ENCODE data around the gene SLC4A8. TPM values are rescaled to one million over a fixed set of nuclear protein-coding genes. Genes with fewer than 3 reads are reported as not detected.

SLC4A8 gene
- total RNA-seq, 1 donor from 2014 or later = 21.2 TPM

DNA sequence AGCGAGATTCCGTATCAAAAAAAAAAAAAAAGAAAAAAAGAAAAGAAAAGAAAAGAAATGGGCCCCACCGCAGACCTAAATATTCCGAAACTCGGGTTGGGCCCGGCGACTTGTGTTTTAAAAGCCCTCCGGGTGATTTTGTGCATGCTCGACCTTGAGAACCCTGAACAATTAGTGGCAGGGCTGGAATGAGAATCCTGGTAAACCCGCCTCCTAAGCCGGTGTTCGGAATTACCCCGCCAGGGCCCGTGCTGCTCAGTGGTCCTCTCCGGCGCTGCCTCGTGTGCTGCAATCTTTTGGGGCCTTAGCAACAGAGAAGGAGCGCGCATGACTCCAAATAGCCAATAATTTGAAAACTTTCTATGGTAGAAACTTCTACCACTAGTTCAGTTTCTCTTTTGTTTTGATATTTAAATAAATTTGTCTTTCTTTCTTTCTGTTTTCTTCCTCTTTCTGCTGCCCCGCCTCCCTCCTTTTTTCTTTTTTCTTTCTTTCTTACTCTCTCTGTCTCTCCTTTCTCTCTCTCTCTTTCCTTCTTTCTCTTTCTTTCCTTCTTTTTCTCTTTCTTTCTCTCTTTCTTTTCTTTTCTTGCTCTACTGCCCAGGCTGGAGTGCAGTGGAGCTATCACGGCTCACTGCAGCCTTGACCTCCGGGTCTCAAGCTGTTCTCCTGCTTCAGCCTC, 31.9 kb upstream of the SLC4A8 start:
- DNase-seq (ENCODE audit: low spot score in 2 of 2, unreplicated experiment in 2 of 2) = peak in 1 of 2 experiments; percentile 49
- peaks cover 53% of the 10 kb centered on the region for H3K4me1 Mint-ChIP-seq
- TF ChIP-seq, protein P1, sequence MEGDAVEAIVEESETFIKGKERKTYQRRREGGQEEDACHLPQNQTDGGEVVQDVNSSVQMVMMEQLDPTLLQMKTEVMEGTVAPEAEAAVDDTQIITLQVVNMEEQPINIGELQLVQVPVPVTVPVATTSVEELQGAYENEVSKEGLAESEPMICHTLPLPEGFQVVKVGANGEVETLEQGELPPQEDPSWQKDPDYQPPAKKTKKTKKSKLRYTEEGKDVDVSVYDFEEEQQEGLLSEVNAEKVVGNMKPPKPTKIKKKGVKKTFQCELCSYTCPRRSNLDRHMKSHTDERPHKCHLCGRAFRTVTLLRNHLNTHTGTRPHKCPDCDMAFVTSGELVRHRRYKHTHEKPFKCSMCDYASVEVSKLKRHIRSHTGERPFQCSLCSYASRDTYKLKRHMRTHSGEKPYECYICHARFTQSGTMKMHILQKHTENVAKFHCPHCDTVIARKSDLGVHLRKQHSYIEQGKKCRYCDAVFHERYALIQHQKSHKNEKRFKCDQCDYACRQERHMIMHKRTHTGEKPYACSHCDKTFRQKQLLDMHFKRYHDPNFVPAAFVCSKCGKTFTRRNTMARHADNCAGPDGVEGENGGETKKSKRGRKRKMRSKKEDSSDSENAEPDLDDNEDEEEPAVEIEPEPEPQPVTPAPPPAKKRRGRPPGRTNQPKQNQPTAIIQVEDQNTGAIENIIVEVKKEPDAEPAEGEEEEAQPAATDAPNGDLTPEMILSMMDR (IDR thresholded peaks at IDR 0.05; ENCODE audit: unreplicated experiment) = no peak
- no peaks in the 10 kb centered on the region for H3K36me3 Mint-ChIP-seq
- peak overlapping the region; percentile 77 for H3K4me3 Mint-ChIP-seq
- no peaks in the 10 kb centered on the region for H3K9me3 Mint-ChIP-seq
- H3K27me3 Mint-ChIP-seq (ENCODE audit: low read depth) = peaks cover 31% of the 10 kb centered on the region
- peak overlapping the region; percentile 81 for H3K27ac Mint-ChIP-seq

DNA sequence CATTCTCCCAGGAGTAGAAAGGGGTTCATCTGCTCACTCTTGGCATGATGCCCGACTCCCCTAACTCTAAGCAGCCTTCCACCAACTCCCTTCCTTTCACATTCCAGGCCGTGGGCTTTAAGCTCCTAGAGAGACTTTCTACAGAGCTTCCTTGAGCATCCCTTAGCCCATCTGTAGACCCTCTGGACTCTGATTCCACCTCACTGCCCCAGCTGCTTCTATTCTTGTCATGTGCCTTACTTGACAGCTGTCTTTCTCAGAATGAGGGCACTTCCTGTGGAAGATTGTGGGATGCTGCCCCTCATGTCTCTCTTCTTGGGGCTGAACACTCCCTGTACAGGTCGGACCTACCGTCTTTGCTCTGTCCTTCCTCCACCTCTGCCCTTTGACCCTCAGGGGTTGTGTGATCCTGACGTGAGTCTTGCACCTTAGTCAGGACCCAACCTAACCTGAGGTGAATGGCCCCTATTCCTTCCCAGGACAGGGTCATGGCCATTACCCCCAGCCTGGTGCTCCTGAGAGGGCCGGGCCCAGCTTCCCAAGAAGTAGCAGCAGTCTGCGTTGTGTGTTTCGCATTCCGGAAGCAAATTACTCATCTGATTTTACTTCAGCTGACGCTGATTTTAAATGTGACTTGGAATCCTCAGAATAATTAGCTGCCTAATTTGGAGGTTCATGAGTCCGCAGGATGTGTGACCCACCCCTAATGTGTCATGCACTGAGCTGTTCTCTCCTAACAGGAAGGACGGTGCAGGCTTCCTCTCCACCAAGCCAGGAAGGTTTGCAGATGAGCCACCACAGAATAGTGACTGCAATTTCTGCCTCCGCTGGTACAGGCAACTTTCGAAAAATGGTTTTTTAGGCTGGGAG, 30.7 kb upstream of the SLC4A8 start:
- no peak for DNase-seq (ENCODE audit: low spot score in 2 of 2, unreplicated experiment in 2 of 2)
- TF ChIP-seq, protein P1 (IDR thresholded peaks at IDR 0.05; ENCODE audit: unreplicated experiment) = no peak
- H3K27me3 Mint-ChIP-seq (ENCODE audit: low read depth) = peaks cover 31% of the 10 kb centered on the region
- H3K36me3 Mint-ChIP-seq = no peaks in the 10 kb centered on the region
- H3K27ac Mint-ChIP-seq = no peak overlapping the region
- no peak overlapping the region for H3K4me3 Mint-ChIP-seq
- H3K9me3 Mint-ChIP-seq = no peaks in the 10 kb centered on the region
- H3K4me1 Mint-ChIP-seq = peaks cover 44% of the 10 kb centered on the region

DNA sequence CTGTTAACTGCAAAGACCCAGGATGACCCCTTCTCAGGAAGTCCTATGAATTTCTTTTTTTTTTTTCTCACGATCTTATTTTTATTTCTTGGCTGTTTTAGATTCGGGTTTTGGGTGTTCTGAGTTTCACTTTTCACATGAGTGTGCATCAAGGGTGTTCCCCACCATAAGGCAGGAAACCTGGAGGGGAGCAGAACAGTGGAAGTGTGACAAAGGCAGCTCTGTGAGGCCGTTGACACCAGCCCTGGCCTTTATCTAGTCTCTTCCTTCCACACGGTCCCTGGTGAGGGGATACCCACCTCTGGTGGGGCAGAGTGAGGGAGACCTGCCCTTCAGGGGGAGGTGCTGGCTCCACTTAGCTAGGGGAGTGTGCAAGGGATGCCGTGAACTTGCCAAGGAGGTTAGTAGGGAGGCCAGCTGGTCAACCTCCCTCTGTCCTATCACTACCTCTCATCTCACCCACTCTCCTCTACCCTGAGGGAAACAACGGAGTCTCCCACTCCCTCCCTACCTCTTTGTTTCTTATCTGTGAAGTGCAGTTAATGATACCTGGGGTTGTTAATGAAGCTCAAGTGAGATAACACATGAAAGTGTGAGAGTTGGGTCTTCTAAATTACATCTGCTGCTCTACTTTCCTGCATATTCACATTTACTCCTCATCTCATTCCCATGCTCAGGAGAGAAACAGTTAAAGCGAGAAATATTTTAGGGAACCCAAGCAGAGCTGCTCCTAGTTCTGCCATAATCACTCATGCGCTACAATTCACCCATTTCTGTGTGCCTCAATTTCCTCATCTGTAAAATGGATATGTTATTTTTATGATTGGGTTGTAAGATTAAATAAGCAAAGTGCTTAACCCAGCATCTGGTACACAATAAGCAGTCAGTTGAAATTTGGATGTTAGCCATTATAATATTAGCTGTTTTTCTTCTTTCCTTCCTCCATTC, 29.1 kb upstream of the SLC4A8 start:
- peaks cover 46% of the 10 kb centered on the region for H3K4me1 Mint-ChIP-seq
- H3K36me3 Mint-ChIP-seq = no peaks in the 10 kb centered on the region
- no peak overlapping the region for H3K4me3 Mint-ChIP-seq
- H3K27ac Mint-ChIP-seq = no peak overlapping the region
- no peaks in the 10 kb centered on the region for H3K9me3 Mint-ChIP-seq
- TF ChIP-seq, protein P1 (IDR thresholded peaks at IDR 0.05; ENCODE audit: unreplicated experiment) = no peak
- no peak for DNase-seq (ENCODE audit: low spot score in 2 of 2, unreplicated experiment in 2 of 2)
- peaks cover 29% of the 10 kb centered on the region for H3K27me3 Mint-ChIP-seq (ENCODE audit: low read depth)

DNA sequence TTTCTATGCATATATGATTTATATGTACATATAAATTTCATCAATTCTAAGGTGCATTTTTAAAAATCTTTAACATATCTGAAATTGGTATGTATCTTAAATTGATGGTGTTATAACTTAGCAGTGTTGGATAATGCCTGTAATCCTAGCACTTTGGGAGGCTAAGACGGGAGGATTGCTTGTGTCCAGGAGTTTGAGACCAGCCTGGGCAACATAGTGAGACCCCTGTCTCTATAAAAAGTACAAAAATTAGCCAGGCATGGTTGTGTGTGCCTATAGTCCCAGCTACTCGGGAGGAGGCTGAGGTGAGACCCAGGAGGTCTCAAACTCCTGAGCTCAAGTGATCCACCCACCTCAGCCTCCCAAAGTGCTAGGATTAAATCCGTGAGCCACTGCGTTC, 27.0 kb upstream of the SLC4A8 start:
- Mint-ChIP-seq H3K9me3 (no peaks in the 10 kb centered on the region), H3K27me3 (ENCODE audit: low read depth) (peaks cover 13% of the 10 kb centered on the region), H3K27ac (no peak overlapping the region), H3K36me3 (no peaks in the 10 kb centered on the region), H3K4me1 (peaks cover 37% of the 10 kb centered on the region), H3K4me3 (no peak overlapping the region)
- TF ChIP-seq, protein P1 (IDR thresholded peaks at IDR 0.05; ENCODE audit: unreplicated experiment) = no peak
- no peak for DNase-seq (ENCODE audit: low spot score in 2 of 2, unreplicated experiment in 2 of 2)

DNA sequence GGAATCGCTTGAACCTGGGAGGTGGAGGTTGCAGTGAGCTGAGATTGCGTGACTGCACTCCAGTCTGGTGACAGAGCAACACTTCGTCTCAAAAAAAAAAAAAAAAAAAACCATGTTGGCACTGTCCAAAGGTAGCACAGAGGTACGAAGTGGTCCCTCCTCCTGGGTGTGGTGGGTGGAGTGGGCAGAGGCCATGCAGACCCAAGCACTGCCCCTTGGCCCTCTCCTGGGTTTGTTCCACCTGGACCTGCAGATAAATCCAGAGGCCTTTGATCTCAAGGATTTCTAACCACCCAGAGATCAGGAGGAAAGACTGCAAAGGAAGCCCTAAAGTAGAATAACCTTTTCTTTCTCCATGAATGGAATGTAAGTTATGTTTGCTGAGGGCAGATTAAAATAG, 24.7 kb upstream of the SLC4A8 start:
- Mint-ChIP-seq H3K4me1 (peaks cover 29% of the 10 kb centered on the region), H3K27me3 (ENCODE audit: low read depth) (no peaks in the 10 kb centered on the region), H3K36me3 (no peaks in the 10 kb centered on the region), H3K4me3 (no peak overlapping the region), H3K27ac (no peak overlapping the region), H3K9me3 (no peaks in the 10 kb centered on the region)
- DNase-seq (ENCODE audit: low spot score in 2 of 2, unreplicated experiment in 2 of 2) = no peak
- TF ChIP-seq, protein P1 (IDR thresholded peaks at IDR 0.05; ENCODE audit: unreplicated experiment) = no peak
